Urothelium cell line (cell line): ENCODE results near the gene LOXHD1.
A peak's percentile ranks its signal among the peaks of the same experiment; 100 is the strongest.

ENCODE experiments used
- DNase-seq: peaks from one replicate; pipeline ENCODE4 v3.0.0; 2011; ENCODE audit warnings: low spot score, mixed read lengths
- FAIRE-seq: peaks from 2 replicates; lab custom pipeline; 2011; peaks lifted over from hg19 to GRCh38; lab: Jason Lieb, UNC

LOXHD1 gene

DNA sequence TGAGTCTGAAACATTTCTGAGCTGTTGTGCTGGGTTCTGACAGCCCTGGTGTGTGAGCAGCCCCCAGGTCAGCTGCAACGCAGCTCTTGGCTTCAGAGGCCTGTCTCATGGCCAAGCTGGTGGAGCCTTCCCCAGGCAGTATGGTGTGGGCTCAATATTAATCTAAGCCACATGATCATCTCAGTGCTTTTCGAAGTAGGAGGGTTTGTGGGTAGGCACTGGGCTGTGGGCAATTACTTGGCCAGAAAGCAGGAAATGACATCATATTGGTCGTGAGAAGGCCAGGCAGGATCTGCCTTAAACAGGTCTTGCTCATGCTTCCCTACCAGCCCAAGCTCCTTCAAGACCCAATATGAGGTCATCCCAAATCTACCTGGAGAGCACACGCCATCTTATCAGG lies 26.9 kb downstream of the LOXHD1 start:
- FAIRE-seq (no peak), DNase-seq (peak; percentile 16)

DNA sequence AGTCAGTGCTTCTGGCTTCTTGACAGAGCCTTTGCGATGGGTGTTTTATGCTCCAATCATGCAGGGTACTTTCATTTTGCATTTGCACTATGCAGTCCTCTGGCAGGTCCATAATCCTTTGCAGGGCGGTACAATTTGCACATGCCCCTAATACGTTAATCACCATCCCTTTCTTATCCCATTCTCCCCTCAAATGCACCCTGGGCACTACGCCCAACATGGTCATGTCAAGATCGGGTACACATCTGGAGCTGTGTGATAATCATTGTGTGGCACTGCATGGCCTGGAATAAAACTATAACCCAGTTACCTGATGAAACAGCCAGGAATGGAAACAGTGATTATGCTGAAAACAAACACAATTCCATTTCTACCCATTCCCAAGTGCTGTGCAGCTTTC lies 27.7 kb downstream of the LOXHD1 start:
- no peak for DNase-seq
- FAIRE-seq, result no peak

DNA sequence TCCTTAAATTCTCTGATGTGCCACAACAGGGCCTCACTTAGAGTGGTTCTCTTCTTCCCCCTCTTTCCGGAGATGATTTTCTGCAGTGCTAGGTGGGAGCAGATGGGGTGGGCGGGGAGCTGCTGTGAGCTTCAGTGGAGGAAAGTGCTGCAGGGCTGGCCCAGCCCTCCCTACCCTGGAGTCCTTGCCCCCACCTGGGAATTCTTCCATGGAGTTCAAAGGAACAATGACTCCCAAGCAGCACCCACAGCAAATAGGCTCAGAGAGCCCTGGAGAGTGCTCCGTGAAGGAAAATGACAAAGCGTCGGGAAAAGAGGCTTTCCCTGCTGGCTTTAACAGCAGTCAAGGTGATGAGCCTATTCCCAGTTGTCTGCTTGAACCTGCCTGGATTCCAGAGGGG lies 28.8 kb downstream of the LOXHD1 start:
- no peak for FAIRE-seq
- no peak for DNase-seq

DNA sequence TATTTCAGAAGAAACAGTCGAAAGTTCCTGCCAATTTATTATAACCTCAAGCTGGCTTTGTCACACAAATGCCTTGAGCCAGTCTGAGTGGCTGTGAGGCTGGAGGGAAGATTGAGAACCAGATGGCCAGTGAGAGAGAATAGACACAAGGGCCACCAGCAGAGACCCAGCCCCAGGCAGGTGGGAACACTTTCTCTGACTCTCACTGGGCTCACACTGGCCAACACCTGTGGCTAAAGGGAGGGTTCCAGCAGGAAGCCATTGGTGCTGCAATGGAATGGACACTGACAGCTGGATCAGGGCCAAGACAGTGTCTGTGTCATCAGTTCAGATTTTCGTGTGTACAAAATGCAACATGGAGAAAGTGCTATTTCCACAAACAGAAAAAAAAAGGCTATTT lies 29.9 kb downstream of the LOXHD1 start:
- FAIRE-seq, result no peak
- no peak for DNase-seq

DNA sequence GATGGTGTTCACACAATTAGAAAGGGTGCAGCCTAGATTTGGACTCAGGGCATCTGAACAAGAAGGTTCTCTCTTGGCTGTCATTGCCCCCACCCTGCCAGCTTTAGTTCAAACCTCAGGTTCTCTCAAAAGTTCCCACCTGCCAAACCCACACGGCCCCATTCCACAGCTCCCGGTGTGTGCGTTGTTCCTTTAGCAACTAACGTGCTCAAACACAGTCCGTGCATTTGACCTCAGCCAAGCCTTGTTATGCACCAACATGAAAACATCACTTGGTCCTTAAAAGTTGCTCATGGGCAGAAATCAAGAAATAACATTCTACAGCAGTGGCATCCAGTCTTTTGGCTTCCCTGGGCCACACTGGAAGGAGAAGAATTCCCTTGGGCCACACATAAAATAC lies 32.0 kb downstream of the LOXHD1 start:
- DNase-seq (no peak), FAIRE-seq (no peak)

DNA sequence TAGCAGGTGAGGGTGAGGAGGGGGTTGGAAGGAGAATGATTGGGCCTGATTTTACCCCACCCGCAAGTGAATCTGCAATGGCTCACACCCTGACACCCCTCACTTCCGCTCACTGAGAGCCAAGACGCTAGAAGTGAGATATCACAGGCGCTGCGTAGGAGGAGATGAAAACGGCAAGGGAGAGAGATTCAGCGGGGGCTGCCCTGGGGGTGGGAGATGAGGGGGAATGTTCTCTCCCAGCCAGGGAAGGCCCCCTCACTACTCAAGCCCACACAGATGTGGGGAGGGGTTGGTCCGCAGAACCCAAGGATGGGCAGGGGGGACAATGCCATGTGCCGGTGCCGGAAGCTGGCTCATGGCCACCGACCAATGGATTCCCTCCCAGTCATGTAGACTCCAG lies 32.9 kb downstream of the LOXHD1 start:
- DNase-seq, result no peak
- FAIRE-seq, result no peak

DNA sequence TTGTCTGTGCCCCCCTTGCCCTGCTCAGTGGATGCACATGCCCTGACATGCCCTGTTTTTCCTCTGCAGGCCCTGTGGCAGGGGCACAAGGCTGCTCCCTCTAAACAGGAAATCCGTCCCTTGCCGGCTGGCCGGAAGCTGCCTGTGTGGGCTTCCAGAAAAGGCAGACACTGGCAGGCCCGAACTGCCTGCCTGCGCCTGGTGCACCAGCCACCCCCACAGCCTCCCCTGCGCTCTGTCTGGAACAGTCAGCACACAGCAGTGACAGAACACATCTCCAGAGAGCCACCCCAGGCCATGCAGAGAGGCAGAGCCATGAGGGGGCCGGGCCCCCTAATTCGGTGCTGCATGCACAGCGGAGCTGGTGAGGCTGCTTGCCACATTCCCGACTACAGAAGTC lies 33.5 kb downstream of the LOXHD1 start:
- FAIRE-seq (no peak), DNase-seq (peak; percentile 12)

DNA sequence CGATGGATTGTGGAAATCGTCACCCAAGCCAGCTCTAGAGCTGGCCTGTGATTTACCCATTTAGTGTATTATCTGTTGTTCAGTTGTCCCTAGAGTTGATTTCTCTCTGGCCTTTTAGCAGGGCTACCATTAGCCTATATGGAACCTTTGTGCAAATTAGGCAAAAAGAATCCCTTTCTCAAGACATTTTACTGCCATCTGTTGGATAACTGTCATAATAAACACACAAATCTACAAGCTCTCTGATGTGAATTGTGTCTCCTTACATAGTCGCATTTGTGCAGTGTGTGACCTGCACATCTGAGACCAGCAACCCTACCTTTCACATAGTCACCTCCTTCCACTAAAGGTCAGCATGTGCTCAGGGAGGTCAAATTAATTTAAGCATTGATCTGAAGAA lies 34.0 kb downstream of the LOXHD1 start:
- no peak for DNase-seq
- no peak for FAIRE-seq

DNA sequence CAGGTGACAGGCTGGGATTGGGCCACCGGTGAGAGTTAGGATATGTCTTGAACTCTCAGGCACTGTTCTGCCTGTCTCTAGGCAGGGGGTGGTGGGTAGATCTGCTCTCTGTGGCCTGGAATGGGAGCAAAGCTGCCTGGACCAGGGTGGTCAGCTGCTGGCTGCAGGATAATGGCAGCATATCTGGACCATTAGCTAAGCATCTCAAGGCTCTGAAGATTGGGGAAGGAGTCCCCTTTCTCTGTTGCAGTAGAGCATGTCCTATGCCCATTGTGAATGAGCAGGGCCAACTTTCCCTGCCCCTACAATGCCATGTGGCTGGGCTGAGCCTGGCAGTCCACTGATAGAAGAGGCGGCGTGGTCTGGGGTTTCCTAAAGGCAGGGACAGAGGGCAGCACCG lies 34.6 kb downstream of the LOXHD1 start:
- FAIRE-seq, result no peak
- no peak for DNase-seq

DNA sequence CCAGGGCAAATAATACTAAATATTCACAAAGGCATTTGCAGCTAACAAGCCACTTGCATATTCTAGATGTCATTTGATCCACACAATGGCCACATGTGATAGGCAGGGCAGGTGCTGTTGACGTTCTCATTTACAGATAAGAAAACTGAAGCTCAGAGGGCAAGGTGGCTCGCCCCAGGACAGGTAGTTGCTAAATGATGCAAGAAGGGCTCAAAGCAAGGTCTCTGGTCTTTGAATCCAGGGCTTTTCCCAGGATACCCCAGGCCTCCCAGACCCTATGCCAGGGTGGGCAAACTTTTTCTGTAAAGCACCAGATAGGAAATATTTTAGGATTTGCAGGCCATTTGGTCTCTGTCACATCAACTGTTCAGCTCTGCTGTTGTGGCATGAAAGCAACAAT lies 35.1 kb downstream of the LOXHD1 start:
- FAIRE-seq (no peak), DNase-seq (no peak)

DNA sequence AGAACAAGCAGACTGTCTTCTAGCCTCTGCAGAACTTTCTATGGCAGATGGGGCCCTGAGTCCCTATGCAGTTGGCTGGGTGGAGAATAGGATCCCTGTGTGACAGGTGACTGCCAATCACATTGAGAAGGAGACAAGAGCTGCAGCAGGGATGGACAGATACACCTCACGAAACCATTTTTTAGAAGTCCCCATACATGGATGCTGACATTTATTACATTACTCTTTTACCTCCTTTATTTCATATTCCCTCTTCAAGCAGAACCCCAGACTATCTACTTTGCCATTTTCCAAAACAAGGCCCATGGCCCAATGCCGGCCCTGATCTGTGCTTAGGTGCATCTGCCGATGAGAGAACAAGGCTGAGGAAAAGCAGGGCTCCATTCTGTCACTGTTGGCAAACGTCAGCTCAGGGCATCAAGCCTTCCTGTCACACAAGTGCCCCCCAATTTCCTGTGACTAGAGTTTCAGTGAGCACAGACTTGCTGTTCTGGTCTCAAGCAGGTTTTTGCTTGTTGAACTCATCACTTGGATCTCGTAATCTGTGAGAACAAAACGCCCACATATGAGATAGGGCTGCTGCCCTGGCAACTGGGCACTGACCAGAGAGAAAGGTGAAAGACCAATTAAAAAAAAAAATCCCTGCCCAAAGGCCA lies 35.8 kb downstream of the LOXHD1 start:
- FAIRE-seq (no peak), DNase-seq (no peak)

DNA sequence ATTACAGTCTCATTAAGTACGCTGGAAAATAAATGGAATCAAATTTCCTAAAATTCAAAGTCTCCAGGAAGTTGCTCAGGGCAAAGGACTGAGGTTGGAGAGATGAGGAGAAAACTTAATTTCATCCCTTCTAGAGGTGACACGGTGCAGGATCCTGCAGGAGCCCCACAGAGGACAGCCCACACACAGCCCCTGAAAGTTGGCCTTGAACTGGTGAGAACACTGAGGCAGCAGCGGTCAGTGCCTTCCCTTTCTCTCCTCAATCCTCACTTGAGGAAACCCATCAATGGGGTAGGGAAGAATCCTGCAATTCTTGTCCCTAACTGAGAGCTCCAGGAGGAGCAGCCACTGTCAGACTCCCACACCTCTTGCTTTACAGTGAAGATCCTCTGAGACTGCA lies 37.5 kb downstream of the LOXHD1 start:
- DNase-seq (no peak), FAIRE-seq (no peak)

DNA sequence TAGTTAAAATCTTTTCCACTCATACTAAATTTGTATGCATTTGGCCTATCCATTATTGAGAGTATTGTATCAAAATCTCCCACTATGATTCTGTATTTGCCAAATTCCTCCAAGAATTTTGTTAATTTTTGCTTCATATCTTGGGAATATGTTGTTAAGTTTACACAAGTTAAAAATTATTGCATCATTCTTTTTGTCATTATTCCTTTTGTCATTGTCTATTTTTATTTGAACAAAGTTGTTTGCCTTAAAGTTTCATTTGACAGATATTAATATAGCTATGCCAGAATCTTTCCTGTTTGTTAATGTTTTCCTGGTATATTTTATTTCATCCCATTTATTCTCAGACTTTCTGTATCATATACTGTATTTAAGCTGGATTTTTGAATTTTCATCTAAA lies 41.3 kb downstream of the LOXHD1 start:
- DNase-seq (no peak), FAIRE-seq (no peak)

DNA sequence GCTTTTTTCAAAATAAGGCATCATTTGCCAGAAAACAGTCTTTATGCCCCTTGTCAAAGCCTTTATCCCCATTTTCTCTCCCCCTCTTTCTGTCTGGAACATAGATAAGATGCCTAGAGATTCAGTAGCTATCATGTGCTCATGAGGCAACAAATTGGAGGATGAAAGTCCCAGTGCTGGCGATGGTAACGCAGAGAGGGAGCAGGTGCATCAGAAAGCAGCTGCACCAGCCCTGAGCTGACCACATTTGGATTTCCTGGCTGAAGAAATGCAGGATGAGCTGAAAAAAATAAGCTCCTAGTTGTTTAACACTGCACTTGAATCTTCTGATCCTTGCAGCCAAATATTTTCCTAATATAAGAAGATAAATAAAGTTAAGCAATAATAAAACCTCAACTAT lies 48.0 kb downstream of the LOXHD1 start:
- DNase-seq (no peak), FAIRE-seq (no peak)

DNA sequence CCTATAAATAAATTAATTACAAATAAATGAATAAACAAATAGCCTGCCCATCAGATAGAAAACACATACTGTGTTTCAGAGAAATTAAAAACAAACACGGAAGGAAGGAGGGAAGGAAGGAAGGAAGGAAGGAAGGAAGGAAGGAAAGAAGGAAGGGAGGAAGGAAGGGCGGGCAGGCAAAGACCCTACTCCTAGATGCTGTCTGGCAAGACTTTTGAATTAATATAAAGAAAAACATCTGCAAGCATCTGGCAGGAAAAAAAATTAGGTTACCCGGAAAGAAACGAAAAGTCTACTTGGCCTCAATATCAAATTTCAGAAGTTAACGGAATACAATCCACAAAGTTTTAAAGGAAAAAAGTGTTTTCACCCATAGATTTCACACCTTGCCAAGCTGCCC lies 49.1 kb downstream of the LOXHD1 start:
- DNase-seq, result no peak
- FAIRE-seq, result no peak

DNA sequence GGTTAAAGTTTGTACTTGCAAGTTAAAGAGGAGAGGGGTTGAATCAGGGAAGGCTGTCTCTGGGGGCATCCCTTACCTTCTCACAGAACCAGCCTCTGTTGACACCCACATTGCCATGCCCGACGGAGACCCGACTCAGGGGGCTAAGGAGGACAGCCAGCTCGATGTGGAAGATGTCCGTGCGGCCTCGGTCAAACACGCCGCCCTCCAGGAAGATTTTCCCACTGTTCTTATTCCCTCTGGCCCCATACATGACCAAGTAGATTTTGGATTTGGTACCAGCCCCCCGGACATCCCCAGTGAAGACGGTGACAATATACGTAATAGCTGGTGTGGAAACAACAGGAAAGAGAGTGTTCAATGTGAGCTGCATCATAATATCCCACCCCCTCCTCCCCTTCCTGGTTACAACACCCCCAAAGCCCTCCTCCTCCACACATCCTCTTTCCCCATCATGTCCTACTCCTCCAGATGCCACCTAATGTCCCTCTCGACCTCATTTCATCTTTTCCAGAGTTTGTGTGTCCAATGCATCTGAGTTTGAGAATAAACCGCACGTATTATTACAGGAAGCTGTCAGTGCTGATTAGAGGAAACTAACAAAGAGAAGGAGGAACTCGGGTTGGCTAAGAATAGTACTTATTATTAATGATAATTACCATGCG lies 55.7 kb downstream of the LOXHD1 start:
- no peak for DNase-seq
- no peak for FAIRE-seq

DNA sequence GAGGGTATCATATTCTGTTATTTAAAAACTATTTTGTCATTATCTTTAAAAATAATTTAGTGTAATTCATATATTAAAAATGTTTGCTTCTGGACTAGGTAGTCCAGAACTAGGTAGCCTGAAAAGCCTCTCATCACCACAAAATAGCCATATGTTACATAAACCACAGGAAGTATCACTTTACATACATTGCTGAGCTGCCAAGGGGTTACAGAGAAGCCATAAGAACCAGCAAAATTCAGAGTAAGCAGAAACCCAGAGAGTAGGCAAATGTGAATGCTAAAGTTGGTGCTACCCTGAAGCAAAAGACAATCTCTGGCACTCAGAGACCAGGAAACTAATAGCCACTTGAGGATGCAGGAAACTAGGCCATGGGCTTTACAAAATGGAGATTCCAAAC lies 60.9 kb downstream of the LOXHD1 start:
- FAIRE-seq, result no peak
- DNase-seq, result no peak

DNA sequence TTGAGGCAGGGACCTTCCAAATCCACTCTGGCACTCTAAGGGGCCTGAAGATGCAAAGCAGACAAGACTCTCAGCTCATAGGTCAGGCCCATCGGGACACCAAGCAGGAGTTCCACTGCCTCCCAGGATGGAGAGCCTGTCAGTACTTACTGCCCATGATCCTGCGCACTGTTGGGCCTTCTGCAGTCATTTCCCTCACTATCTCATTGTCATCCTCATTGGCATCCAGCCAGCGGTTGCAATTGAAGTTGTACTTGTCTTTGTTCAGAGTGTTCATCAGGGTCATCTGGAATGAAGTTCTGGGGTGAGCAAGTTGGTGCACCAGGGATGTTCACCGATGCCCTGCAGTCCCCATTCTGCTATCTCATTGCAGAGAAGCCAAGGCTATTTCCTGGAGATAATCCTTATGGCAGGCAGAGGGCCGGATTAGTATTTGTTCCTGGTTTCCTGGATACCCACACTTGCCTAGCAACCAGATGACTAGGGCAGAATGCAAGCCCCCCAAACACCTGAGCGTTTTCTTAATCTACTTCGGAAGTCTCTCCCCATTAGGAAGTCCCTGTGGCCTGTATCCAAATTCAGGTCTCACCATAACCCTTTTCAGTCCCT lies 65.1 kb downstream of the LOXHD1 start:
- no peak for FAIRE-seq

DNA sequence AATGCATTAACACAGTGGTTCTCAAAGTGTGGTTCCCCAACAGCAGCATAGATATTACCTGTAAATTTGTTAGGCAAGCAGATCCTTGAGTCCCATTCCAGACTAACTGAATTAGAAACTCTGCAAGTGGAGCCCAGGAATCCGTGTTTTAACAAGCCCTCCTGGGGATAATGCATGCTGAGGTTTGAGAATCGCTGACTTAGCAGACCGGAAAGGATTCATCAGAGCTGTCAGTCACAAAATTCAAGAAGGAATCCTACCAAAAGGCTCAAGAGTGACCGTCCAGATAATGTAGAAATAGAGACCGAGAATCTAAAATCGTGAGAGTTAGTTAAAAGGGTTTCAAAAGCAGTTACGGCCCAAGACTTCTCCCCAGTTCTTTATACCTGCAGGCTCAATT lies 66.9 kb downstream of the LOXHD1 start:
- no peak for DNase-seq
- no peak for FAIRE-seq

More for the DNA sequence above, 65.1 kb downstream of the LOXHD1 start:
- DNase-seq, result no peak

DNA sequence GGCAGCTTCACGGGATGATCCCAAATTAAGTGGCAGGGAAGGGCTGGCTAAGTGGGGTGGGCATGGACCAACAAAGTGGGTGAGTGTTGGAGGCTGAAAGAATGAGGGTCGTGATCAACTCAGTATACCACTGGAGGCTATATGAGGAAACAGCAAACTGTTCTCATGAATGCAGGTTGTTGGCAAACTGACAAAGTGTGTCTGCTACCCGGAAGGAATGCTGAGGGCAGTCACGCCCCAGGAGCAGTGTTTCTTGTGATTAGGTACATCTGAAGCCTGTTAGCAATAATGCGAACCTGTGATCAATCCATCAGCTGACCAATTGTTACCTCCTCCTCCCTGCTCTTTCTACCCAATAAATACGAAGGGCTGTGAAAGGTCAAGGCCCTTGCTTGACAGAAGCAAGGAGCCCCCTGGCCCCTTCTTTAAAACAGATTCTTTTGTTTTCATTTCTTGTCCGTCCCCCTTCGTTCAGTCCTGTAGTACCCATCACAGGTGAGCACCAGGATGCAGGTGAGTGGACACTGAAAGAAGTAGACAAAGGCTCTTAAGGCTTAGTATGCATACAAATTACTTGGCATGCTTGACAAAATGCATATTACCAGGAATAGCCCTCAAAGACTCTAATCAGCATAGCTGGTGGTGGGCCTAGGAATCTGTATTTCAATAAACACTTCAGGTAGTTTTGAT lies 67.9 kb downstream of the LOXHD1 start:
- no peak for FAIRE-seq
- DNase-seq, result no peak

DNA sequence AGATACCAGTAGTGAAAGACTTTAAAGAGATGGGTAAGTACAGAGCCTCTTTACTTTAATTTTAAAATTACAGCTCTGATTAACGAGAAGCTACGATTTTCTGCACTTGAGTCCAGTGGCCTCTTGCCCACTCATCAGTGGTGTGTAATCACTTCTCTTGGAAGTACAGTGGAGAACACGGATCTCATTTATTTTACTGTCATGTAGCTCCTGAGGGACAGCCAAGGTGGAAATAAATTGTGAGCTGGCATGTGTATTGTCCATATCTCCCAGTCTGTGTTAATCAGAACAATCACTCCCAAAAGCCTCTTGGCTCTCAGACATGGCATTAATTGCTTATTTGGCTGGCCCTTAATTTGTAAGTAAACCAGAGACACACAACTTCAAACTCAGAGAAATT lies 69.4 kb downstream of the LOXHD1 start:
- FAIRE-seq, result no peak
- no peak for DNase-seq

DNA sequence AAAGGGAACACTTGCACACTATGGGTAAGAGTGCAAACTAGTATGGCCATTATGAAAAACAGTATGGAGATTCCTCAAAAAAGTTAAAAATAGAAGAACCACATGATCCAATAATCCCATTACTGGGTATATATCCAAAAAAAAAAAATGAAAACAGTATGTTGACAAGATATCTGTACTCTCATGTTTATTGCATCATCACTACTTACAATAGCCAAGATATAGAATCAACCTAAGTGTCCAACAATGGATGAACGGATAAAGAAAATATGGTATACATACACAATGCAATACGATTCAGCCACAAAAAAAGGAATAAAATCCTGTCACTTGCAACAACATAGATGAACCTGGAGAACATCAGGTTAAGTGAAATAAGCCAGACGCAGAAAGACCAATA lies 73.3 kb downstream of the LOXHD1 start:
- FAIRE-seq, result no peak
- no peak for DNase-seq
